WTC11 (cell line): ENCODE measurements around the gene KDM4C. TPM values are rescaled to one million over a fixed set of nuclear protein-coding genes. Genes with fewer than 3 reads are reported as not detected.

Source experiments
- ATAC-seq: fragments of 200-7000 bp; cut with Tn5 transposase; 2 replicates; pipeline ENCODE4 v1.10.0; 2021; ENCODE audit warnings: mild to moderate bottlenecking, moderate library complexity
- CTCF ChIA-PET: fragments of 300-600 bp; sonication (Branson Sonifier 250); formaldehyde crosslinking; loops from one replicate; lab custom pipeline; 2021; ENCODE audit warnings: antibody characterized with exemption; lab: Charles Lee
- POLR2A ChIA-PET: fragments of 350-600 bp; sonication (Branson Sonifier 250); formaldehyde crosslinking; loops from one replicate; lab custom pipeline; 2021; ENCODE audit warnings: antibody characterized with exemption; lab: Charles Lee
- DNase-seq: peaks from one replicate; pipeline ENCODE4 v3.0.0; 2021; ENCODE audit warnings: low spot score
- H3K27ac Mint-ChIP-seq: 2 replicates; pipeline ENCODE4 v1.8.0; 2021; ENCODE audit warnings: mixed read lengths
- H3K27me3 Mint-ChIP-seq: 2 replicates; pipeline ENCODE4 v1.8.0; 2021; ENCODE audit warnings: low read depth, mild to moderate bottlenecking, moderate library complexity, mixed read lengths
- H3K36me3 Mint-ChIP-seq: 2 replicates; pipeline ENCODE4 v1.8.0; 2021; ENCODE audit warnings: mixed read lengths
- H3K4me1 Mint-ChIP-seq: 2 replicates; pipeline ENCODE4 v1.8.0; 2022; ENCODE audit warnings: mixed read lengths
- H3K4me3 Mint-ChIP-seq: 2 replicates; pipeline ENCODE4 v1.8.0; 2021; ENCODE audit warnings: mild to moderate bottlenecking, moderate library complexity, mixed read lengths
- H3K9me3 Mint-ChIP-seq: 2 replicates; pipeline ENCODE4 v1.8.0; 2021; ENCODE audit warnings: mixed read lengths
- CBFB ChIP-seq: sonication (generic); formaldehyde crosslinking; IDR thresholded peaks from 2 replicates; pipeline ENCODE4 v1.8.1; 2022; ENCODE audit warnings: mild to moderate bottlenecking, low read depth, missing genetic modification reagents
- ELF4 ChIP-seq: sonication (generic); formaldehyde crosslinking; IDR thresholded peaks from 2 replicates; pipeline ENCODE4 v1.8.1; 2022; ENCODE audit warnings: low read depth, mild to moderate bottlenecking, moderate library complexity, missing genetic modification reagents
- FOXK1 ChIP-seq: sonication (generic); formaldehyde crosslinking; IDR thresholded peaks from 2 replicates; pipeline ENCODE4 v1.8.0; 2022; ENCODE audit warnings: mild to moderate bottlenecking, moderate library complexity, missing genetic modification reagents
- IRF2 ChIP-seq: sonication (generic); formaldehyde crosslinking; IDR thresholded peaks from 2 replicates; pipeline ENCODE4 v1.8.0; 2022; ENCODE audit warnings: low read depth, missing genetic modification reagents, borderline replicate concordance
- NFE2L1 ChIP-seq: sonication (generic); formaldehyde crosslinking; IDR thresholded peaks from 2 replicates; pipeline ENCODE4 v1.8.1; 2023; ENCODE audit warnings: missing genetic modification reagents
- OVOL2 ChIP-seq: fragments of 250-450 bp; sonication (Bioruptor Pico); IDR thresholded peaks from 2 replicates; pipeline ENCODE4 v1.9.0; 2021; ENCODE audit warnings: mild to moderate bottlenecking, borderline replicate concordance
- PRRX2 ChIP-seq: fragments of 250-450 bp; sonication (Bioruptor Pico); IDR thresholded peaks from 2 replicates; pipeline ENCODE4 v1.8.0; 2021; ENCODE audit warnings: mild to moderate bottlenecking
- RELA ChIP-seq: sonication (generic); formaldehyde crosslinking; IDR thresholded peaks from 2 replicates; pipeline ENCODE4 v1.8.1; 2022; ENCODE audit warnings: missing genetic modification reagents, mild to moderate bottlenecking, borderline replicate concordance
- SMAD4 ChIP-seq: sonication (generic); formaldehyde crosslinking; IDR thresholded peaks from 2 replicates; pipeline ENCODE4 v1.8.0; 2022; ENCODE audit warnings: mild to moderate bottlenecking, missing genetic modification reagents
- SP1 ChIP-seq: sonication (generic); formaldehyde crosslinking; conservative IDR thresholded peaks from 2 replicates; pipeline ENCODE4 v1.8.1; 2022; ENCODE audit warnings: missing genetic modification reagents
- TEAD4 ChIP-seq: sonication (generic); formaldehyde crosslinking; IDR thresholded peaks from 2 replicates; pipeline ENCODE4 v1.8.0; 2022; ENCODE audit warnings: mild to moderate bottlenecking, missing genetic modification reagents
- ZBTB21 ChIP-seq: sonication (generic); formaldehyde crosslinking; IDR thresholded peaks from 2 replicates; pipeline ENCODE4 v1.8.1; 2023; ENCODE audit warnings: mild to moderate bottlenecking, missing genetic modification reagents, borderline replicate concordance
- ZNF219 ChIP-seq: sonication (generic); formaldehyde crosslinking; IDR thresholded peaks from 2 replicates; pipeline ENCODE4 v1.8.0; 2023; ENCODE audit warnings: missing genetic modification reagents, mild to moderate bottlenecking, borderline replicate concordance
- ZNF317 ChIP-seq: sonication (generic); formaldehyde crosslinking; IDR thresholded peaks from 2 replicates; pipeline ENCODE4 v1.8.1; 2023; ENCODE audit warnings: low read depth, mild to moderate bottlenecking, moderate library complexity, missing genetic modification reagents, borderline replicate concordance
- total RNA-seq: library from RNA; stranded (reverse); gene quantifications from 3 replicates; pipeline ENCODE4 v1.2.3, GENCODE V29; 2021
- TF ChIP-seq, protein P1 (sequence below): fragments of 250-450 bp; sonication (Bioruptor Pico); IDR thresholded peaks from 2 replicates; pipeline ENCODE4 v2.1.2; 2022; ENCODE audit warnings: mild to moderate bottlenecking, moderate library complexity
- TF ChIP-seq, protein P2 (sequence below): sonication (generic); formaldehyde crosslinking; IDR thresholded peaks from 2 replicates; pipeline ENCODE4 v1.8.1; 2023; ENCODE audit warnings: mild to moderate bottlenecking, moderate library complexity, missing genetic modification reagents
- TF ChIP-seq, protein P3 (sequence below): sonication (generic); formaldehyde crosslinking; conservative IDR thresholded peaks from 2 replicates; pipeline ENCODE4 v1.8.1; 2023; ENCODE audit warnings: mild to moderate bottlenecking, low read depth, missing genetic modification reagents, moderate library complexity
- TF ChIP-seq, protein P4 (sequence below): sonication (generic); formaldehyde crosslinking; IDR thresholded peaks from 2 replicates; pipeline ENCODE4 v1.8.1; 2023; ENCODE audit warnings: mild to moderate bottlenecking, missing genetic modification reagents, borderline replicate concordance
- TF ChIP-seq, protein P5 (sequence below): sonication (generic); formaldehyde crosslinking; IDR thresholded peaks from 2 replicates; pipeline ENCODE4 v1.8.0; 2022; ENCODE audit warnings: mild to moderate bottlenecking, missing genetic modification reagents
- TF ChIP-seq, protein P6 (sequence below): fragments of 250-450 bp; sonication (Bioruptor Pico); IDR thresholded peaks from 2 replicates; pipeline ENCODE4 v1.9.0; 2021; ENCODE audit warnings: mild to moderate bottlenecking

KDM4C gene
- total RNA-seq, 1 experiment from 2014 or later, result 29.2 TPM

DNA sequence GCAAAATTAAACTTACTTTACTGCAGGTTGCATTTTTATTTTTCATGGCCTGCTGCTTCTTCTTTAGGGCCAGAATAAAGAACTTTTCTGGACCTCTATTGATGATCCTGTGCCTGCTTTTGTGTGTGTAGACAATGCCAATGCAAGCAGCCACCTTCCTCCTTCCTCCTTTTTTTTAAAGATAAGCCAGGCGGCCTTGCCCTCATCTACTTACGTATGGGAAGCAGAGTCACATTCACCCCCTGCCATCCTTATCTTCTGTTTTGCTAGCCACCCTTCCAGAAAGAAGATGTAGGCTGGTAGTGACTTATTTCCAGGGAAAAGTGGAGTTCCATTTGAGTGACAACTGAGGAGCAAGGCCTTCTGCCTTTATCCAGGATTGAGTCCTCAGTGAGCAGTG lies 122.9 kb downstream of the KDM4C start:
- POLR2A ChIA-PET, result no interaction called here
- no peak for DNase-seq
- H3K27me3 Mint-ChIP-seq, result no peaks in the 10 kb centered on the region

DNA sequence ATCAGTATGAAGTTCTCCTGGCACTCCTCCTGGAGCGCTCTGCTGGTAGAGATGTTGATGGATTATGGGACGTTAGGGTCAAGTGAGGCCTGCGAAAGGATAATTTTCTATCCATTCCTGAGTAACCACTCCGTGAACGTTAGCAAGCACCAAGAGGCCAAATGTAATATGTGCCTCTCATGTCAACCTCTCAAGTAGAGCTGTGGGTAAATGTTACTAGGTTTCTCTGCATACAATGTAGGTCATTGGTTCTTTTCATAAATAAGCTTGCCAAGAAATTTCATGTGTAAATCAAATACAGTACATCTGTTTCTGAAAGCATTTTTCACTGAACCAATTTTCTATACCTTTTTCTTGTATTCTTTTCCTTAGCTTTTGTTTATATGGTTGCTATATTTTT lies 126.3 kb downstream of the KDM4C start:
- CTCF ChIA-PET, result interaction anchor here (1.4 to 1.5 kb wide), 2 partner anchors 57 to 350 kb away, joined by 4 to 7 read pairs; no protein-coding TSS in a partner anchor
- no peak for DNase-seq
- no peak overlapping the region; the same call in 1 of the 2 replicates for H3K27ac Mint-ChIP-seq
- no peak for ATAC-seq
- no peak overlapping the region for H3K4me3 Mint-ChIP-seq
- H3K4me1 Mint-ChIP-seq, result peaks cover 6% of the 10 kb centered on the region
- no peaks in the 10 kb centered on the region for H3K27me3 Mint-ChIP-seq
- no peaks in the 10 kb centered on the region for H3K36me3 Mint-ChIP-seq
- no peaks in the 10 kb centered on the region for H3K9me3 Mint-ChIP-seq
- POLR2A ChIA-PET, result no interaction called here
- TF ChIP-seq RELA (CRISPR knock-in tag) (no peak), ELF4 (CRISPR knock-in tag) (no peak), CBFB (CRISPR knock-in tag) (no peak), SP1 (CRISPR knock-in tag) (no peak), PRRX2 (no peak), TEAD4 (CRISPR knock-in tag) (no peak), OVOL2 (CRISPR knock-in tag) (no peak), NFE2L1 (no peak), FOXK1 (CRISPR knock-in tag) (no peak), SMAD4 (CRISPR knock-in tag) (no peak)
- TF ChIP-seq, protein P1, sequence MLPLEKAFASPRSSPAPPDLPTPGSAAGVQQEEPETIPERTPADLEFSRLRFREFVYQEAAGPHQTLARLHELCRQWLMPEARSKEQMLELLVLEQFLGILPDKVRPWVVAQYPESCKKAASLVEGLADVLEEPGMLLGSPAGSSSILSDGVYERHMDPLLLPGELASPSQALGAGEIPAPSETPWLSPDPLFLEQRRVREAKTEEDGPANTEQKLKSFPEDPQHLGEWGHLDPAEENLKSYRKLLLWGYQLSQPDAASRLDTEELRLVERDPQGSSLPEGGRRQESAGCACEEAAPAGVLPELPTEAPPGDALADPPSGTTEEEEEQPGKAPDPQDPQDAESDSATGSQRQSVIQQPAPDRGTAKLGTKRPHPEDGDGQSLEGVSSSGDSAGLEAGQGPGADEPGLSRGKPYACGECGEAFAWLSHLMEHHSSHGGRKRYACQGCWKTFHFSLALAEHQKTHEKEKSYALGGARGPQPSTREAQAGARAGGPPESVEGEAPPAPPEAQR (CRISPR knock-in tag), result no peak
- TF ChIP-seq, protein P2, sequence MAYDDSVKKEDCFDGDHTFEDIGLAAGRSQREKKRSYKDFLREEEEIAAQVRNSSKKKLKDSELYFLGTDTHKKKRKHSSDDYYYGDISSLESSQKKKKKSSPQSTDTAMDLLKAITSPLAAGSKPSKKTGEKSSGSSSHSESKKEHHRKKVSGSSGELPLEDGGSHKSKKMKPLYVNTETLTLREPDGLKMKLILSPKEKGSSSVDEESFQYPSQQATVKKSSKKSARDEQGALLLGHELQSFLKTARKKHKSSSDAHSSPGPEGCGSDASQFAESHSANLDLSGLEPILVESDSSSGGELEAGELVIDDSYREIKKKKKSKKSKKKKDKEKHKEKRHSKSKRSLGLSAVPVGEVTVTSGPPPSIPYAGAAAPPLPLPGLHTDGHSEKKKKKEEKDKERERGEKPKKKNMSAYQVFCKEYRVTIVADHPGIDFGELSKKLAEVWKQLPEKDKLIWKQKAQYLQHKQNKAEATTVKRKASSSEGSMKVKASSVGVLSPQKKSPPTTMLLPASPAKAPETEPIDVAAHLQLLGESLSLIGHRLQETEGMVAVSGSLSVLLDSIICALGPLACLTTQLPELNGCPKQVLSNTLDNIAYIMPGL, result no peak

More for the DNA sequence above, 122.9 kb downstream of the KDM4C start:
- Mint-ChIP-seq H3K9me3 (no peaks in the 10 kb centered on the region), H3K4me3 (no peak overlapping the region), H3K27ac (no peak overlapping the region), H3K4me1 (peaks cover 18% of the 10 kb centered on the region), H3K36me3 (no peaks in the 10 kb centered on the region)
- CTCF ChIA-PET, result no interaction called here
- no peak for ATAC-seq
- TF ChIP-seq ZNF317 (CRISPR knock-in tag) (no peak), ZBTB21 (CRISPR knock-in tag) (no peak), ZNF219 (CRISPR knock-in tag) (no peak), IRF2 (CRISPR knock-in tag) (no peak)
- TF ChIP-seq, protein P3, sequence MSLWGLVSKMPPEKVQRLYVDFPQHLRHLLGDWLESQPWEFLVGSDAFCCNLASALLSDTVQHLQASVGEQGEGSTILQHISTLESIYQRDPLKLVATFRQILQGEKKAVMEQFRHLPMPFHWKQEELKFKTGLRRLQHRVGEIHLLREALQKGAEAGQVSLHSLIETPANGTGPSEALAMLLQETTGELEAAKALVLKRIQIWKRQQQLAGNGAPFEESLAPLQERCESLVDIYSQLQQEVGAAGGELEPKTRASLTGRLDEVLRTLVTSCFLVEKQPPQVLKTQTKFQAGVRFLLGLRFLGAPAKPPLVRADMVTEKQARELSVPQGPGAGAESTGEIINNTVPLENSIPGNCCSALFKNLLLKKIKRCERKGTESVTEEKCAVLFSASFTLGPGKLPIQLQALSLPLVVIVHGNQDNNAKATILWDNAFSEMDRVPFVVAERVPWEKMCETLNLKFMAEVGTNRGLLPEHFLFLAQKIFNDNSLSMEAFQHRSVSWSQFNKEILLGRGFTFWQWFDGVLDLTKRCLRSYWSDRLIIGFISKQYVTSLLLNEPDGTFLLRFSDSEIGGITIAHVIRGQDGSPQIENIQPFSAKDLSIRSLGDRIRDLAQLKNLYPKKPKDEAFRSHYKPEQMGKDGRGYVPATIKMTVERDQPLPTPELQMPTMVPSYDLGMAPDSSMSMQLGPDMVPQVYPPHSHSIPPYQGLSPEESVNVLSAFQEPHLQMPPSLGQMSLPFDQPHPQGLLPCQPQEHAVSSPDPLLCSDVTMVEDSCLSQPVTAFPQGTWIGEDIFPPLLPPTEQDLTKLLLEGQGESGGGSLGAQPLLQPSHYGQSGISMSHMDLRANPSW (CRISPR knock-in tag), result no peak
- TF ChIP-seq, protein P4, sequence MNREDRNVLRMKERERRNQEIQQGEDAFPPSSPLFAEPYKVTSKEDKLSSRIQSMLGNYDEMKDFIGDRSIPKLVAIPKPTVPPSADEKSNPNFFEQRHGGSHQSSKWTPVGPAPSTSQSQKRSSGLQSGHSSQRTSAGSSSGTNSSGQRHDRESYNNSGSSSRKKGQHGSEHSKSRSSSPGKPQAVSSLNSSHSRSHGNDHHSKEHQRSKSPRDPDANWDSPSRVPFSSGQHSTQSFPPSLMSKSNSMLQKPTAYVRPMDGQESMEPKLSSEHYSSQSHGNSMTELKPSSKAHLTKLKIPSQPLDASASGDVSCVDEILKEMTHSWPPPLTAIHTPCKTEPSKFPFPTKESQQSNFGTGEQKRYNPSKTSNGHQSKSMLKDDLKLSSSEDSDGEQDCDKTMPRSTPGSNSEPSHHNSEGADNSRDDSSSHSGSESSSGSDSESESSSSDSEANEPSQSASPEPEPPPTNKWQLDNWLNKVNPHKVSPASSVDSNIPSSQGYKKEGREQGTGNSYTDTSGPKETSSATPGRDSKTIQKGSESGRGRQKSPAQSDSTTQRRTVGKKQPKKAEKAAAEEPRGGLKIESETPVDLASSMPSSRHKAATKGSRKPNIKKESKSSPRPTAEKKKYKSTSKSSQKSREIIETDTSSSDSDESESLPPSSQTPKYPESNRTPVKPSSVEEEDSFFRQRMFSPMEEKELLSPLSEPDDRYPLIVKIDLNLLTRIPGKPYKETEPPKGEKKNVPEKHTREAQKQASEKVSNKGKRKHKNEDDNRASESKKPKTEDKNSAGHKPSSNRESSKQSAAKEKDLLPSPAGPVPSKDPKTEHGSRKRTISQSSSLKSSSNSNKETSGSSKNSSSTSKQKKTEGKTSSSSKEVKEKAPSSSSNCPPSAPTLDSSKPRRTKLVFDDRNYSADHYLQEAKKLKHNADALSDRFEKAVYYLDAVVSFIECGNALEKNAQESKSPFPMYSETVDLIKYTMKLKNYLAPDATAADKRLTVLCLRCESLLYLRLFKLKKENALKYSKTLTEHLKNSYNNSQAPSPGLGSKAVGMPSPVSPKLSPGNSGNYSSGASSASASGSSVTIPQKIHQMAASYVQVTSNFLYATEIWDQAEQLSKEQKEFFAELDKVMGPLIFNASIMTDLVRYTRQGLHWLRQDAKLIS (CRISPR knock-in tag), result no peak
- TF ChIP-seq, protein P5, sequence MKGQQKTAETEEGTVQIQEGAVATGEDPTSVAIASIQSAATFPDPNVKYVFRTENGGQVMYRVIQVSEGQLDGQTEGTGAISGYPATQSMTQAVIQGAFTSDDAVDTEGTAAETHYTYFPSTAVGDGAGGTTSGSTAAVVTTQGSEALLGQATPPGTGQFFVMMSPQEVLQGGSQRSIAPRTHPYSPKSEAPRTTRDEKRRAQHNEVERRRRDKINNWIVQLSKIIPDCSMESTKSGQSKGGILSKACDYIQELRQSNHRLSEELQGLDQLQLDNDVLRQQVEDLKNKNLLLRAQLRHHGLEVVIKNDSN (CRISPR knock-in tag), result no peak
- TF ChIP-seq, protein P6, sequence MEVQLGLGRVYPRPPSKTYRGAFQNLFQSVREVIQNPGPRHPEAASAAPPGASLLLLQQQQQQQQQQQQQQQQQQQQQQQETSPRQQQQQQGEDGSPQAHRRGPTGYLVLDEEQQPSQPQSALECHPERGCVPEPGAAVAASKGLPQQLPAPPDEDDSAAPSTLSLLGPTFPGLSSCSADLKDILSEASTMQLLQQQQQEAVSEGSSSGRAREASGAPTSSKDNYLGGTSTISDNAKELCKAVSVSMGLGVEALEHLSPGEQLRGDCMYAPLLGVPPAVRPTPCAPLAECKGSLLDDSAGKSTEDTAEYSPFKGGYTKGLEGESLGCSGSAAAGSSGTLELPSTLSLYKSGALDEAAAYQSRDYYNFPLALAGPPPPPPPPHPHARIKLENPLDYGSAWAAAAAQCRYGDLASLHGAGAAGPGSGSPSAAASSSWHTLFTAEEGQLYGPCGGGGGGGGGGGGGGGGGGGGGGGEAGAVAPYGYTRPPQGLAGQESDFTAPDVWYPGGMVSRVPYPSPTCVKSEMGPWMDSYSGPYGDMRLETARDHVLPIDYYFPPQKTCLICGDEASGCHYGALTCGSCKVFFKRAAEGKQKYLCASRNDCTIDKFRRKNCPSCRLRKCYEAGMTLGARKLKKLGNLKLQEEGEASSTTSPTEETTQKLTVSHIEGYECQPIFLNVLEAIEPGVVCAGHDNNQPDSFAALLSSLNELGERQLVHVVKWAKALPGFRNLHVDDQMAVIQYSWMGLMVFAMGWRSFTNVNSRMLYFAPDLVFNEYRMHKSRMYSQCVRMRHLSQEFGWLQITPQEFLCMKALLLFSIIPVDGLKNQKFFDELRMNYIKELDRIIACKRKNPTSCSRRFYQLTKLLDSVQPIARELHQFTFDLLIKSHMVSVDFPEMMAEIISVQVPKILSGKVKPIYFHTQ (CRISPR knock-in tag), result no peak
